GM04503 (cell line): ENCODE measurements around the gene LRIT2.

Experiments used
- DNase-seq: peaks from one replicate; pipeline ENCODE4 v3.0.0-alpha.2; 2012; ENCODE audit warnings: low read depth

Gene LRIT2, protein sequence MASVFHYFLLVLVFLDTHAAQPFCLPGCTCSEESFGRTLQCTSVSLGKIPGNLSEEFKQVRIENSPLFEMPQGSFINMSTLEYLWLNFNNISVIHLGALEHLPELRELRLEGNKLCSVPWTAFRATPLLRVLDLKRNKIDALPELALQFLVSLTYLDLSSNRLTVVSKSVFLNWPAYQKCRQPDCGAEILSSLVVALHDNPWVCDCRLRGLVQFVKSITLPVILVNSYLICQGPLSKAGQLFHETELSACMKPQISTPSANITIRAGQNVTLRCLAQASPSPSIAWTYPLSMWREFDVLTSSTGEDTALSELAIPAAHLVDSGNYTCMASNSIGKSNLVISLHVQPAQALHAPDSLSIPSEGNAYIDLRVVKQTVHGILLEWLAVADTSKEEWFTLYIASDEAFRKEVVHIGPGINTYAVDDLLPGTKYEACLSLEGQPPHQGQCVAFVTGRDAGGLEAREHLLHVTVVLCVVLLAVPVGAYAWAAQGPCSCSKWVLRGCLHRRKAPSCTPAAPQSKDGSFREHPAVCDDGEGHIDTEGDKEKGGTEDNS

DNA sequence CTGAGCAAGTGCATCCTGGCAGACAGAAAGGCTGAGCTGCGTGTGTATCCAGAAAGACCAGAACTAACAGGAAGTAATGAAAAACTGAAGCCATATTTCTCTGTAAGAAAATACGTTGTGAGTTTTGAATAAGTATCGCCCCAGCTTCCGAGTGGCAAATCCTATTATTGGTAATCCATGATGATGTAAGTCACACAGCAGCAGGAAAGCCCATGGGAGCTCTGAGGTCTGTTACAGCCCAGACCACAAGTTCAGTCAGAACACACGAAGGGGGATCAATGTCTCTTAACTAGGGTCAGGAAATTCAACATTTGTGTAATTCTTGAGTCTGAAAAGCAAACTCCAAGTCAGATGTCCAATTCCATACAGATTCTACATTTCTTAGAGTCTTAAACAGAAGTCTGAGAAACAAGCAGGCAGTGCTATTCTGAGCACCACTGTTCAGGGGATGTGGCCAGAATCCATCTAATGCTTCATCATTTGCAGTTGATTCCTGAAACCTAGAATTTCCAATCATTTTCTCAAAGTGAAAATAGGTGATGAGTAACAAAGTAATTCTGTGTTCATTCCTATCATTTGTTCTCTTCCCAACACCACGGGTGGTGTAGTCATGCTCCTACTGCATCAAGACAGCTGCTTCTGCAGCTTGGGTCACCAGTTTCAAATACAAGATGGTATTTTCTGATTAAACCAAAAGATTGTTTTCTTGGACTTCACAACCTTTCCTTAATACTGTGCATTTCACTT lies at the start of gene LRIT2:
Gene LRIT2 (minus strand): TSS at position 118 of the 747 bp plus-strand sequence. CDS start 24 bp downstream, at position 94.
- DNase-seq = no peak

DNA sequence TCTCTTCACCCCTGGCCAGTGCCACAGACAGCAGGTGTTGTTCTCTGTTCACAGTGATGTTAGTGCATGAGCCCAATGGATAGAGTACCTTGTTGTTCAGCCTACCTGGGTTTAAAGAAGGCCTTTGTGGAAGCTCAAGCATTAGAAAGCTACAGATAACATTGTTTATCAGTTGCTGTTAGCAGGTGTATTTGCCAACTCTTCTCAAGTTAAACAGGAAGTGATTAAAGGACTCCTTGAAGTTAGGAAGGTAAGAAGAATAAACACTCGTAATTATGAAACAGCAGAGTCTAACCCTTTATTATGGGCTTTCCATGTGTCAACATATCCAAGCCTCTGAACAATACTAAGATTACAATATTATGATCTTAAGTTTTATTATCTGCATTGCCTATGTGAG lies 45.4 kb upstream of the LRIT2 start:
- DNase-seq = no peak

DNA sequence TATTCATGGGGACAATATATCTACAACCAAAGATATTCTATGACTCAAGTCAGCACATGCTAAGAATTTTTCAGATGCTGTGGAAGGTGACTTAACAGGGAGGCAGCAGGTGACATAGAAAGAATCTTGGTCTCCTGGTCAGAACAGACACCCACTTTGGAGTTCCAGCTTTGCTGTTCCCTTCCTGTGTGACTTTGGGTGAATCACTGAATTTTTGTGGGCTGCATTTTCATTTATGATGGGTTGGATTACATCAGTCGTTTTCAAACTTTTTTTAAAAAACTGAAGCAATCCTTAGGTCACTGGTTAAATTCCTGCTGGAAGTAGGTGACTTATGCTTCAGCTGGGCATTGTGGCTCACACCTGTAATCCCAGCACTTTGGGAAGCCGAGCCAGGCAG lies 44.4 kb upstream of the LRIT2 start:
- peak; percentile 62 for DNase-seq

DNA sequence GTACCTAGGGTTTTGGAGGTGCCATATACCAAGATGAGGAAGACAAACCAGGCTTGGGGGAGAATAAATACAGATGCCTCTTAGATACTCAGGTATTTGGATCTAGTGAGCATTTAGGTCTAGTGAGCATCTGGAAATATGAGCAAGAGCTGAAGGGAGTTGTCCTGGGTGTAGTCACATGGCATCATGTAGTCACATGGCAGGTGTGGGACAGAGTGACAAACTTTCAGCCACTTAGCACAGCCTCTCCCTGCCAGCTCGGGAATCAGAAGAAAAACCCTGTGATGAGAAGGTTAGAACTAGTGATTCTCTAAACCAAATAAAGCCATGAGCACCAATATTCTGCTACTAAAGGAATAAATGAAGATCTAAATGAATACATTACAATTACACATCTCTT lies 43.8 kb upstream of the LRIT2 start:
- DNase-seq = no peak

DNA sequence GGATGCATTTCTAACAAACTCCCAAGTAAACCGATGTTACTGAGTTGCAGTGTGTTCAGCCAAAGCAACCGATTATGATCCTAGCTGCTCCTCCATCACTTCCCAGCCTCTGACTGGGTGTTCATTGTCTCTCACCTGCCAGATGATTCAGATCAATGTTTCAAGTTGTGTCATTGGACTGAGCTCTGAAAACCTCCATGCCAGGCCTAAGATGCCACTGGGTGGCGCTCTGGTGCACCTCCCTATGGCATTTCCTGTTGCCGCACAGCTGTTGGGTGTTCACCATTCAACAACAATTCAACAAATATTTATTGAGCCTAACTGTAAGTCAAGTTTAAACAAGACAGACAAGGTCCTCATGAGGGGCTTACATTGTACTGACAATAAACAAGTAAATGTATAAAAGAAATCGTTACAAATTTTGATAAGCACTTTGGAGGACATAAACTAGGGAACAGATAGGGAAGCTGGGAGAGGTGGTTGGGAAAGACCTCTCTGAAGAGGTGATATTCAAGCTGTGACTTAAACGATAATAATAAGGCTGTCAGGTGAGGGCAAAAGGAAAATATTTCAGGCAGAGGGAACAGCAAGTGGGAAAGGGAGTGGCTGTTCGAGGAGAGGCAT lies 42.3 kb upstream of the LRIT2 start:
- DNase-seq = no peak

DNA sequence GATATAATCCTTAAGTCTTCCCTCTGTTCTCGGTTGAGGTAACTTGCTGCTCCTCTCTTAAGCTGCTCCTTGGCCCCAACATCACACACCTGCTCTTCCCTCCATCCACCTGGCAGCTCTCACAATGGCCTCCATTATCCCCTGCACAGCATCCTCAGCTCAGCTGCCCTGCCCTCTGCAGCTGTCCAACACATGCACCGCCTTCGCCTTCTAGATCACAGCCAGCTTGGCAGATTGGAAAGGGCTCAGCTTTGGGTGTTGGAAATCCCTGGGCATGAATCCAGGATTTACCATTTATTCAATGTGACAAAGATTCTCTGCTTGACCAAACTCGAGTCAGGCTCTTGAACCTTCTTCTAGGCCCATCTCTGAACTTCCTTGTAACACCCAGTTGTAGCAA lies 40.1 kb upstream of the LRIT2 start:
- DNase-seq = no peak

DNA sequence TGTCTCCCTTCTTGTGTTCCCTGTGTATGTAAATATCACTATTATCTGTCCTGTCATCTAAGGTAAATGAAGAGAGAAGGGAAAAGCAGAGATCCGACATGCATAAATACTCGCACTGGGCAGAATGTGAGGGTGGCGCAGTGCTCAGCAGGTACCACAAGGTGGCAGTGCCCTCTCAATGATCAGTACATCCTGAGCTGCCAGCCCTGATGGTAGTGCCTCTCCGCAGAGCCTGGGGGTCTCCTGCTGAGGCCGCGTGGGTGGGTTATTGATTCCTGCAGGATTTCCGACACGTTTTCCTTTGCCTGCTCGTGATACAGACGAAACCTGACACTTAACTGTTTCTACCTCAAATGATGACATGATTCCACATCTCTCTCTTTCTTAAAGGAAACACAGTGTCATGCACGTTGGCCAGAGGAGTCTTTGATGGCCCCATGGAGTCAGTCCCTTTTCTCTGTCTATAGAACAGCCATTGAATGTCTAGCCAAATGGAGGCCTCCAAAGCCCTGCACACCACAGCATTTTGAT lies 39.3 kb upstream of the LRIT2 start:
- no peak for DNase-seq

DNA sequence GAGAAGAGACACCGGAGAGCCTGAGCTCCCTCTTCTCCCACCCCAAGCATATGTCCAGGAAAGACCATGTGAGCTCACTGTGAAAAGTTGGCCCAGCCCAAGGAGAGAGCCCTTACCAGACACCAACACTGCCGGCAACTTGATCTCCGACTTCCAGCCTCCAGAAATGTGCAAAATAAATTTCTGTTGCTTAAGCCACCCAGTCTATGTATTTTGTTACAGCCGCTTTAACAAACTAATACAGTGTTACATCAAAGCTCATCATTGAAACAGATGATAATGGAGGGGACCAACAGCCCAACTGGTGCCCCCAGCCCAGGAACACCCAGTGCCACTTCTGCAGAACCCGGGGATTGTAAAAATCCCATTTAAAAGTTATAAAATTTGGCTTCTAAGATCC lies 38.4 kb upstream of the LRIT2 start:
- no peak for DNase-seq

DNA sequence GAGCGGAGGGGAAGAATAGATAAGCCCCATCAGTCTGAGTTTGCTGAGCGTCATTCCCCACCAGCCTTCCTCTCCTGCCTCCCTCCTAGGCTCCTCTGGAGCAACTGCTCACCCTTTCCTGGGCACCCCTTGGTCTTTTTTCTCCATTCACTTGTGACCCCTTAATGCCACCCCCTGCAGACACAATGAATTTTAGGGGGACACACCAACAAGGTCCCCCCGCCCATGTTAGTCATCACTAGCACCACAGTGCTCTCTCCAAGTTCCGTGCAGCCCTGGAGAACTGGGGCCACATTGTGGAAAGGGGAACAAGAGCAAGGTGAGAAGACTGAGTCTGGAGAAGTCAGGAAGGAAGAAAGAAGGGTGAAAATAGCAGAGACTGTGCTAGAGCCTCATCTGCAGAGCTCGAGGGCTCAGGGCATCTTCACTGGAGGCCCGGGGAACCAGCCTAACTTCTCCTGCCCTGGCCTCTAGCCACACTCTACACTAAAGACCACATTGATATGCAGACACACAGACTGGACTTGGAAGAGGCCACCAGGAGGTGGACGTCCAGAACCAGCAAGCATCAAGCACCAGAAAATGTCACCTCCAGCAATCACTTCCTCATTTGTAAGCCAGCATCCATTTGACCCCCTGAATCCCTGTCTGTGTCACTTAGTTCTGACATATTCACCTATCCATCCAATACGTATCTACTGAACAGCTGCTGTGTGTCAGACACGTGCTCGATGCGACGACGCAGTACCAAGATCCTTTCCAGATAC lies 37.0 kb upstream of the LRIT2 start:
- DNase-seq = no peak

DNA sequence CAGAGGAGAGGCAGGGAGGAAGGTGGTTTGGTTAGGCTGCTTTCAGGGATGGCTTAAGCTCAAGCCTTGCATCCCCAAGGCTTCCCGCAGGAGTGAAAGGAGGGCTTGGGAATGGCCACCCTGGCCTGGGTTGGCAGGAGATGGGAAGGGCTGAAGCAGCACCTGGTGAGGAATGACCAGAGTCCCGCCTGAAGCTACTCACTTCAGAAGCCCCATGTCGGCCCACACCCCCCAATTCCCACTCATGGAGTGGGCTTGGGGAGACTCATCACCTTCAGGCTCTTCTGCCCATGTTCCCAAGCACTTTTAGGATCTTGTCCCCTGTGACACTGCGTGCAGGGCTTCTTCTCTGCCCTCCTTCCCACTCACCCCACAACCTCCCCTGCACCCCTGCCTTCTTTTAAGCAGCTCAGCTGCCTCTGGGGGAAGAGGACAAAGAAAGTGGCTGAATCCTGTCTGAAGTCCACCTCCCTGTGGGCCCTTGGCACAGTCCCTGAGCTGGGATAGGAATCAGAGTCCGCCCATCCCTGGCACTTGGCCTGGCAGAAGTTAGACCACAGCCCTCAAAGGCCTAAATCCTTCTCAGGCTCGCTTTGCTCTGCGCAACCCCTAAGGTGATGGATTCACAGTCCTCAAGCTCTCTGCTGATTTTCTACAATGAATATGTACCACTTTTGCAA lies 36.0 kb upstream of the LRIT2 start:
- DNase-seq = no peak

DNA sequence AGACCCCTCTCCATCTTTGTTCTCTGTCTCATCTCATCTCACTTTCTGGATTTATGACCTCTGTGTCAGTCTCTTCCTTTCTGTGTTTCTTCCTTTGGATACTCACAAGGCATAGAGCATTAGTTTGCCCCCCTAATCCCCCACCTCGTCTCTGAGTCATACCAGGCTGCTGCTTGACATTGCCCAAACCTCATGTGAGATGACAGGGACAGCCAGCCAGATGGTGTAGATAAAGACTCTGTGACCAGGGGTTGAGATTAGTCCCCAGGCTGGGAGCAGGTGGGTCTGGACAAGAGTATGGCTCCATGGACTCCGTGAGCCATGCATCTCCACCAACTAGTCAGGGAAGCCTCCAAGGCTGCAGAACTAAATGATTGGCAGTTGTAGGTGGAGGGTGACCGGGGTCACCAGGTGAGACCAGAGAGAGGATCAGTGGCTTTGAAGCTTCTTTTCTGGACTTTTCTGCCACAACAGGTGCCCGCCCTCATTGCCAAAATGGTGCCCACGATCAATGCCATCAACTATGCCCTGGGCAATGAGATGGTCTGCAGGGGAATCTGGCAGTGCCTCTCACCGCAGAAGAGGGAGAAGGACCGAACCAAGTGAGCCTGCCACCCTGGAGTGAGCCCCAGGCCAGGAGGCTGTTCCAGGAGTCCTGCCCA lies 32.8 kb upstream of the LRIT2 start:
- no peak for DNase-seq

DNA sequence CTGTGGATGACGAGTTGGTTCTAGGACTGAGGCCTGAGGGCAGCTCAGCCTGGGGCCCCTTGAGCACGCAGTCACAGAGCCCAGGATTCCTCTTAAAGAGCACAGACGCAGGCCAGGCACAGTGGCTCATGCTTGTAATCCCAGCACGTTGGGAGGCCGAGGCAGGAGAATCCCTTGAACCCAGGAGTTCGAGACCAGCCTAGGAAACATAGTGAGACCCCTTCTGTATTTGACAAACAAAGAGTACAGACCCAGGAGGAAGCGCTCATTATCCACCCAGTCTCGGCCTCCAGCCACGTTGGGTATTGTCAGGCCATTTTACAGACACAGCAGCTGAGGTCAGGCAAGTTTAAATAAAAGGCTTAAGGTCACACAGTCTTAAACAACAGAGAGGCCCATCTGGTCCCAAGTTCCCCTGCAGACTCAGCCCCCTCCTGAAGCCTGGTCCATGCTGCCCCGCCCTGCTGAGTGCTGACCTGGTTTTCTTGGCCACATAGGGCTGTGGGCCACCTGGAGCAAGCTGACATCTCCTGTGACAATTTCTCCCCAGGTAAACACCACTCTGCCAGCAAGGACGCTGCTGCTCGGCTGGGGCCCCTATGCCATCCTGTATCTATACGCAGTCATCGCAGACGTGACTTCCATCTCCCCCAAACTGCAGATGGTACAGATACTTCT lies 32.1 kb upstream of the LRIT2 start:
- DNase-seq = no peak

DNA sequence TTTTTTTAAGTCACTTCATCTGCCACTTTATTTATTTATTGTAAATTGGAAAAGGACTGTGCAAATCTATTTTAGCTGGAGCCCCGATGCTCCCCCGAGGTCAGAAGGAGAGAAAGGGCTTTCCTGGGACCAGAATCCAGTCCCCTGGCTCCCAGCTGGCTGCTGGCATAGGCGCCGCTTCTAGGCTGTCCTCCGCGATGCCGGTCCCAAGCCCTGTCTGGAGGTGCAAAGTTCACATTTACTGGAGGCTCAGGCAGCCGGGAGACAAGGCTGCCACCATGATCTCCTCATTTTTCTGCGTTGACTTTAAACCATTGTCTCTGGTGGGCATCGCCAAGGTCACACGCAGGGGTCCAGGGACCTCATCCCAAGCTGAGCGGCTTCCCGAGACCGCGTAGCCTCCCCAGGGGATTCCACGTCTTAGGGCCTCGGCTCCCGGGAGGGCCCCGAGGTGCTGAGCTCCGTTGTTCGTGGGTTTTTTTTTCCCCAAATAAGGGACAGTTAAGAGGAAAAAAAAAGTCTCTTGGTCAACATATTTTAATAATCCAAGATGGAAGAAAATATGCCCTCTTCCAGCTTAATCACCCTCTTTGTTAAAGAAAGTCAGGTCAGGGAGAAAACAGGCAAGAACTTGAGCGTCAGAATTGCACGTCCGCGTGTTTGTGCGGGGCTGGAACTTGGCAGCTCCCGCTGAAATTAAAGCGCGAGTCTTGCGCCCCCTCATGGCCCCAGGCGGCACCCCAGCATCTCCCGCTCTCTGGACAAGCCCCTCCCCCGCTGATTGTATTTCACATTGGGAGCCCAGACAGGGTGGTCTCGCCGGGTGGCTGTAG lies 31.4 kb upstream of the LRIT2 start:
- DNase-seq = no peak

DNA sequence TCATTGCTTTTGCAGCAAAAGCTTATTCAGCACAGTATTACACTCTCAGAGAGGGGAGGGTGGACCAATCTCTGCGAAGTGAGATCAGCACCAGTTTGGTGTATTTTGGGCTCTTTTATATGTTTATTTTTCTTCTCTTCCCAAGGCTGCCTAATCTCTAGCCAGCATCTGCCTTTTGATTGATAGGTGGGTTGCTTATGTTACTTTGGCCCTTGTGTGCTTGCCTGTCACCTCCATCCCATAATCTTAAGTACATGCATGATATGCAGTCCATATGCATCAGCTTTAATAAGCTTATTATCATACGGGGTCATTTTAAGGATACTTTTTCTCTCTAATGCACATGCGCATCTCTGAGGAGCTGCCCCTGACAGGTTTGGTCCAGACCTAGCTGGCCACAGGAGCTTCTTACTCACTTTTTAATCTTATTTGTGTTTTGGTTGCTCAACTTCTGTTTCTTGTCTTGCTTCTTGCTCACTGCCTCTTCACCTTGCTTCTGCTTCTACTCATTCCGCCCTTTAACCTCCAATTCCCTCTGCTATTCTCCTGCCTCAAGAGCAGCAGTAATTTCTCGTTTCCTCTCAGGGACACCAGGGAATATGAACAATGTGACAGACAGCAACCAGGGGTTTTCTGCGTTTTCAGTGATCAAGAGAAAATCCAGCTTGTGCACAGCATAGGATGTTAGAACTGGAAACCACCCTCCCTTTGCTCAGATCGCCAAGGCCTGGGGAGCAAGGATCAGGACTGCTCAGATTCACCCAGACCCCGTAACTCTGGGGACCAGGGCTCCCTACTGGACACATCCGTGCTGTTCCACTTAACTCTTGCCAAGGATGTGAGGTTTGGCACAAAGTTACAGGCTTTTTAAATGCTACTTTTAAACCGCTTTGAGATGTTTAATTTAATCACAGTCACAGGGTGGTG lies 29.5 kb upstream of the LRIT2 start:
- no peak for DNase-seq

DNA sequence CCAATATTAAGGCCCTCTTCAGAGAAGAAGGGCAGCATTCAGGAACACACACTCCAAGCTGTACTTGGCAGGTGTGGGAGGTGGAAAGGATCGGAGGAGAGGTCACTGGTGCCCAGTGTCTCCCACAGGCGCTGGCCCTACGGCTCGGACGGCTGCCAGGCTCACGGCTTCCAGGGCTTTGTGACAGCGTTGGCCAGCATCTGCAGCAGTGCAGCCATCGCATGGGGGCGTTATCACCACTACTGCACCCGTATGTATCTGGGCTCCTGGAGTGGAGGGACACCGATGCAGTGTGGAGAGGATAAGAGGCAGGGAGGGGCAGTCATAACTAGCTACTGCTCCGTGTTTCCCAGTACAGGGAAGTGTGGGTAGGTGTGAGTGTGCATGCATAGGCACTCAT lies 23.4 kb upstream of the LRIT2 start:
- DNase-seq = no peak

DNA sequence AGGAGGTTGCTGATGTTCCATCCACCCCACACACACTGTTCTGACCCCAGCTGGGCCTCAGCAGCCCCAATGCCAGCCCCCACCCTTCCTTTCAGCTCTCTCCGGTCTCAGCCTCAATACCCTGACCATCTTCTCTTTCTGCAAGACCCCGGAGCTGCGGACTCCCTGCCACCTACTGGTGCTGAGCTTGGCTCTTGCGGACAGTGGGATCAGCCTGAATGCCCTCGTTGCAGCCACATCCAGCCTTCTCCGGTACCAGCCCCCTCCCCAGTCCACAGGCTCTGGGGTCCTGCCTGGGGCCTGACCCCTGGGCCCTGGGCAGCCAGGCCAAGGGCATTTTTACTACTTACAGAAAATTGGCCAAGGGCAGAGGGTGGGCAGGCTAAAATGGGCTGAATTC lies 22.2 kb upstream of the LRIT2 start:
- DNase-seq = no peak

DNA sequence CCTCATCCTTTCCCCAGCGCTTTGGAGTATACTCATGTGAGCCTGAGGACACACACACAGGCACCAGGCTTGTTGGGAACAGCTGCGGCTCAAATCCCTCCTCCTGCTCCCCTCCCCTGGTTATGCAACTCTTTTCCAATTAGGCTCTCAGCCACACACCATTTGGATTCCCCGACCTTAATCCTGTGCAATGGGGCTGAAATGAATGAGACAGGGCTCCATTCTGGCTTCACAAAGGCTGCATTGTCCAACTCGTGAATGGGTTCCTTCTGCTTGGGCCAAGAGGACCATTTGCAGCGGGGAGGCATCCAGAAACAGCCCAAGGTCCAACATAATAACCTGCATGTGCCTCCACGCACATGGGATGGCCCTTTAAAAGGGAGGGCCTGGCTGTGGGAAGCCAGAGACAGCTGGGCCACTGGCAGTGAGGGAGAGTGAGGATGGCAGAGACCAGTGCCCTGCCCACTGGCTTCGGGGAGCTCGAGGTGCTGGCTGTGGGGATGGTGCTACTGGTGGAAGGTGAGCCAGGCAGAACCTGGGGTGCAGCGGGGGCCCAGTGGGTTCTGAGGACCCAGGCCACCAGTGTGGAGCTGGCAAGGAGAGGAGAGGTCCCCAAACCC lies 19.4 kb upstream of the LRIT2 start, which contains the start of gene RGR:
Gene RGR (plus strand): TSS at position 403 of the 620 bp plus-strand sequence. CDS start 38 bp downstream, at position 441.
- DNase-seq = no peak
